ENCODE measurements around the gene SMARCC2. TPM values are rescaled to one million over a fixed set of nuclear protein-coding genes. Genes with fewer than 3 reads are reported as not detected.

SMARCC2 gene
- total and polyA plus RNA-seq, 9 of the 15 experiments (the other 6 are each of a cell fraction or from before 2014, with no cell fraction given) = 11.9 to 86.0 (median 36.6) TPM

DNA sequence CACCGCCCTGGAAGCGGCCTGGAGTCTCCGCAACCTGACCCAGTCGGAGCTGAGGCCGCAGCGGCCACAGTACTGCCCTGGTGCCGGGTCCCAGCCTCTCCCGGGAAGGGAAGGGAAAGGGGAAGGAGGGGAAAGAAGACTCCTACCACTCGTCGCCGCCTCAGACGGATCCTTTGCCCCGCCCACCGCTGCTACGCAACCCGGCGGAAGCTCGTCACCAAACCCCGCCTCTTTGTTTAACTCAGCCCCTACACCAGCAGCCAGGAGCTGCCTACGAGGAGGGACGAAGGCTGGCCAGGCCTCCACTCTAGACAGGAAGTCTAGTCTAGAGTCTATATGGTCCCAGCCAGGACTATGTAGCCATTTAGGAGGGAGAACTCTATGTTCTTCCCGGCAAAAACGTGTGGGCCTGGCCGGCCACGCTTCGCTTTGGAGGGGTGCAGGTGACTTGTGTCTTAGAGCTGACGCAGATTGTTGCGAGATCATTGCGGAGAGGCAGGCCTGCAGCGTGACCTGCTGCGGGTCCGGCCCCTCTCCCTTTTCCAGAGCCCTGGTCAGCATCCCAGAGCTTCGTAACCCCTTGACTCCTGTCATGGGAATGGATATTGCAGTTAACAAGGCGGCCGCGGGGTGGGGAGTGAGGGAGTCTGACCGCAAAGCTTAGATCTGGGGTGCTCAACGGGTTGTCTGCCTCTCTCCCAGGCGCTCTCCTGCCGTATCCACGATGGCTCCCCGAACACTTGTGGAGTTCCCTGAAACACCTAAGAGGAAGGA lies 32.7 kb upstream of the SMARCC2 start, which contains the start of gene RNF41 (continued):
- peak; percentile 85 for TF ChIP-seq ZBTB40 (IDR thresholded peaks at IDR 0.05)
- no peak for TF ChIP-seq ZBTB40 (CRISPR knock-in tag; IDR thresholded peaks at IDR 0.05)
- no peak for TF ChIP-seq ZNF589 (CRISPR knock-in tag; IDR thresholded peaks at IDR 0.05; ENCODE audit: low read depth)
- no peak for TF ChIP-seq CLOCK (CRISPR knock-in tag; IDR thresholded peaks at IDR 0.05; ENCODE audit: borderline replicate concordance)
- no peak for TF ChIP-seq NONO (IDR thresholded peaks at IDR 0.05; ENCODE audit: low read depth in 2 of 2, low read length in 1 of 2)
- 0 out of 2 replicates have a peak, but pooled peaks have one; percentile 39 for TF ChIP-seq GATAD2A (IDR thresholded peaks at IDR 0.05)
- no peak for TF ChIP-seq NFXL1 (CRISPR knock-in tag; IDR thresholded peaks at IDR 0.05)
- TF ChIP-seq ZFP1 (CRISPR knock-in tag; IDR thresholded peaks at IDR 0.05) = no peak
- TF ChIP-seq ZNF830 (CRISPR knock-in tag; IDR thresholded peaks at IDR 0.05) = 0 out of 2 replicates have a peak, but pooled peaks have one; percentile 15
- no peak for TF ChIP-seq RBM22 (IDR thresholded peaks at IDR 0.05; ENCODE audit: low read depth, low read length, poor library complexity, severe bottlenecking)
- peak; percentile 70 for TF ChIP-seq MYC (IDR thresholded peaks at IDR 0.05; ENCODE audit: low read depth, low read length)
- no peak; the same call in 1 of the 2 replicates for TF ChIP-seq MYC (CRISPR knock-in tag; IDR thresholded peaks at IDR 0.05; ENCODE audit: borderline replicate concordance, low read depth)
- TF ChIP-seq HDAC6 (IDR thresholded peaks at IDR 0.05; ENCODE audit: low read depth, low read length) = no peak
- TF ChIP-seq KLF16 (IDR thresholded peaks at IDR 0.05) = no peak
- peak; percentile 82 for TF ChIP-seq KDM5B (IDR thresholded peaks at IDR 0.05; ENCODE audit: insufficient replicate concordance, low read depth, low read length)
- TF ChIP-seq POLR2AphosphoS2 (IDR thresholded peaks at IDR 0.05; ENCODE audit: low read length) = no peak; the same call in 1 of the 2 replicates
- peak; percentile 89 for TF ChIP-seq PHF8 (IDR thresholded peaks at IDR 0.05; ENCODE audit: borderline replicate concordance, low read length)

All from K562 (cell line).